Measurements from ENCODE around the gene INF2. TPM values are rescaled to one million over a fixed set of nuclear protein-coding genes. Genes with fewer than 3 reads are reported as not detected.

INF2 gene
- total RNA-seq, 3 donors from 2014 or later, result 132 to 216 (median 176) TPM

DNA sequence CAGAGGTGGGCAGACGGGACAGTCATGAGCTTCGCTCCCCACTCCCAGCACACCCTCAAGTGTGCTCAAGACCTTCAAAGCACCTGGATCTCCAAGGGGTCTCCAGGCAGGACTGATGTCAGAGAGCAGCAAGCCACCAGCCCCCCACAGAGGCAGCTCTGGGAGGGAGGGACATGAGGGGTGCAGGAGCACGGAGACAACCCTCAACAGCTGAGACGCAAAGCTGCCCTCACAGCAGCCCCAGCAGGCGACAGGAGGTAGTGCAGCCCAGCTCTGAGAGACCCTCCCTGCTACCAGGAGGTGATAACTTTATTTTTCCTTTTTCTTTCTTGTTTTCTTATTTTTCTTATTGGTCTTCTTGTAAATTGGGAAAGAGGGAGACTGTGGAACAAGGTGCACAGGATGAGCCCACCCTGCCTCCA lies 81.4 kb downstream of the INF2 start:
- ATAC-seq (no peak), DNase-seq (no peak)
- TF ChIP-seq CTCF (IDR thresholded peaks at IDR 0.05), result no peak
- Histone ChIP-seq H3K9me3 (no peaks in the 10 kb centered on the region), H3K4me1 (ENCODE audit: low read depth) (no peaks in the 10 kb centered on the region), H3K36me3 (ENCODE audit: low read depth) (no peaks in the 10 kb centered on the region), H3K4me3 (no peak overlapping the region)
- intact Hi-C loops (cut with DNase I, micrococcal nuclease), result no loop called here

GRCh38 chr14:104771374-104771773 lies 82.0 kb downstream of the INF2 start:
- no peaks in the 10 kb centered on the region for H3K4me1 ChIP-seq (ENCODE audit: low read depth)
- H3K36me3 ChIP-seq (ENCODE audit: low read depth), result no peaks in the 10 kb centered on the region
- DNase-seq (no peak), ATAC-seq (no peak)
- H3K4me3 ChIP-seq, result no peak overlapping the region
- no peaks in the 10 kb centered on the region for H3K9me3 ChIP-seq
- intact Hi-C loops (cut with DNase I, micrococcal nuclease), result no loop called here
- no peak for TF ChIP-seq CTCF (IDR thresholded peaks at IDR 0.05)

Small RNA genes lying within 50 kb of the gene (microRNA-seq; reads per million reads assigned to microRNA genes)
- gene MIR4710, result not detected

Other genes with a start within 250 kb of the INF2 start
- gene C14orf180, start 109.9 kb upstream of the INF2 start, total RNA-seq, result under 1 TPM; 0.19 to 0.61 (median 0.54) TPM
- gene TMEM179, start 84.8 kb upstream of the INF2 start, total RNA-seq, result 1 to 10 TPM in 1 of 3 donors, under 1 TPM in 2; 0.64 to 8.4 (median 0.82) TPM
- gene ADSS1, start 34.6 kb downstream of the INF2 start, total RNA-seq, result 1 to 10 TPM; 2.0 to 6.0 (median 4.2) TPM
- 10 to 100 TPM; 38.7 to 82.4 (median 60.4) TPM for gene SIVA1, start 63.5 kb downstream of the INF2 start, total RNA-seq
- 100 to 1,000 TPM; 122 to 176 (median 128) TPM for gene AKT1, start 106.1 kb downstream of the INF2 start, total RNA-seq
- gene ZBTB42, start 111.5 kb downstream of the INF2 start, total RNA-seq, result 10 to 100 TPM in 1 of 3 donors, 1 to 10 TPM in 2; 6.5 to 10.6 (median 7.8) TPM
- 10 to 100 TPM; 66.8 to 89.9 (median 69.9) TPM for gene CEP170B, start 175.7 kb downstream of the INF2 start, total RNA-seq
- 1 to 10 TPM in 1 of 3 donors, under 1 TPM in 2; 0.38 to 2.2 (median 0.39) TPM for gene PLD4, start 235.3 kb downstream of the INF2 start, total RNA-seq